Adrenal gland (tissue), 12 donors: ENCODE results near the gene TARS2. TPM values are rescaled to one million over a fixed set of nuclear protein-coding genes. Genes with fewer than 3 reads are reported as not detected.

Experiments used
- DNase-seq, 7 donors: peaks; one replicate each; pipeline ENCODE4 v3.0.0-alpha.2; 2019 to 2020
- H3K27ac ChIP-seq, 5 donors: fragments of 200-600 bp; sonication (generic) in 4 of 5; 1 replicate in 3 of 5; 2 replicates in 2 of 5; pipeline versions ENCODE4 v1.5.1 to v1.8.0; 2016 to 2020; ENCODE audit warnings: mild to moderate bottlenecking in 1 of 5
- H3K27me3 ChIP-seq: fragments of 200-600 bp; 2 replicates; pipeline ENCODE4 v1.8.0; 2021
- H3K36me3 ChIP-seq, 2 donors: fragments of 200-600 bp; replicated peaks in 1 of 2; 1 replicate in 1 of 2; 2 replicates in 1 of 2; pipeline versions ENCODE4 v1.5.1 to v1.8.0; 2018 to 2022
- H3K4me1 ChIP-seq, 2 donors: fragments of 200-600 bp; replicated peaks in 1 of 2; 1 replicate in 1 of 2; 2 replicates in 1 of 2; pipeline versions ENCODE4 v1.5.1 to v1.8.0; 2018 to 2021
- H3K4me3 ChIP-seq, 4 donors: fragments of 200-600 bp; sonication (generic) in 3 of 4; one replicate each; pipeline ENCODE4 v1.5.1; 2016 to 2018
- H3K9me3 ChIP-seq, 3 donors: fragments of 200-600 bp; sonication (generic) in 1 of 3; replicated peaks in 1 of 3; 1 replicate in 2 of 3; 2 replicates in 1 of 3; pipeline versions ENCODE4 v1.5.1 to v1.8.0; 2016 to 2021
- CTCF ChIP-seq, 6 experiments: fragments of 450-650 bp in 4 of 6; fragments of 200-600 bp in 2 of 6; sonication (generic) in 1 of 6; IDR thresholded peaks; 1 replicate in 5 of 6; 2 replicates in 1 of 6; pipeline versions ENCODE4 v1.5.1 to v1.8.0; 2016 to 2021; ENCODE audit warnings: antibody characterized with exemption in 6 of 6, mild to moderate bottlenecking in 2 of 6, moderate library complexity in 1 of 6
- POLR2A ChIP-seq, 2 donors: fragments of 450-650 bp; IDR thresholded peaks; one replicate each; pipeline ENCODE4 v1.6.1; 2017; ENCODE audit warnings: antibody characterized with exemption in 2 of 2, mild to moderate bottlenecking in 2 of 2, moderate library complexity in 1 of 2
- WGBS, 4 donors: extraction: QIAGEN DNeasy Blood & Tissue Kit in 2 of 4; methylation state at CpG; one replicate each; pipeline versions ENCODE4 v1.1.5 to v1.1.7; 2013 to 2017; 5-methylcytosine and 5-hydroxymethylcytosine counted together
- intact Hi-C, 2 donors: fragments of 100-400 bp; cut with DNase I; formaldehyde crosslinking; loops; one replicate each; pipeline versions ENCODE4 v1.14.1 to v1.15.0; 2022 to 2023
- polyA plus RNA-seq, 3 donors: library from polyadenylated mRNA; stranded (reverse); fragments of 200-250 nt in 2 of 3; fragments of 350-450 nt in 1 of 3; fragmentation: Illumina TruSeq in 1 of 3; extraction: RNeasy Lipid Tissue Mini Kit (QIAGEN cat#74804) in 1 of 3; gene quantifications; one replicate each; pipeline ENCODE4 v1.2.3, GENCODE V29; 2013 to 2014
- total RNA-seq, 9 donors: library from RNA; depleted of rRNA in 4 of 9; stranded (reverse); fragments of >200 nt in 4 of 9; fragments of 120-200 nt in 1 of 9; fragmentation: NEBNext Ultra II Directional in 1 of 9; extraction: Animal tissue kit (Norgen Biotek cat#: 25700) in 1 of 9; gene quantifications; one replicate each; pipeline versions ENCODE4 v1.1.0 to v1.2.4, GENCODE V29; 2013 to 2023
- donor health status: healthy with polysubstance abuse.
- donor health status: Bipolar disorder and iron deficiency.
- donor health status: DM: yes; HTN: yes; CAD: no.
- donor health status: DM: no; HTN: no; CAD: no.
- donor health status: DM: no; HTN: no; CAD: no.
- donor health status: DM: yes; HTN: yes; CAD: no.

Gene TARS2
- total and polyA plus RNA-seq, 12 donors, result 21.6 to 87.4 (median 28.6) TPM

GRCh38 chr1:150516616-150517015 lies 29.4 kb downstream of the TARS2 start:
- Histone ChIP-seq H3K36me3 (peaks cover 0 to 4% of the 10 kb centered on the region in 2 donors), H3K4me1 (peaks cover 13 to 16% of the 10 kb centered on the region in 2 donors), H3K27ac (peak overlapping the region in 1 of 5 donors; percentile 27), H3K4me3 (peak overlapping the region in 1 of 4 donors; percentile 45), H3K9me3 (no peaks in the 10 kb centered on the region), H3K27me3 (no peaks in the 10 kb centered on the region)
- TF ChIP-seq POLR2A (IDR thresholded peaks at IDR 0.05) (no peak), CTCF (IDR thresholded peaks at IDR 0.05) (no peak)
- 57 to 69% (median 63%) methylated on average over 4 of the region's 4 CpGs for WGBS, 4 donors
- intact Hi-C loops, result no loop called here
- DNase-seq, result no peak

GRCh38 chr1:150521196-150521968 lies 34.2 kb downstream of the TARS2 start:
- TF ChIP-seq CTCF (IDR thresholded peaks at IDR 0.05) (no peak), POLR2A (IDR thresholded peaks at IDR 0.05) (no peak)
- DNase-seq, result no peak
- Histone ChIP-seq H3K9me3 (no peaks in the 10 kb centered on the region), H3K27ac (no peak overlapping the region), H3K4me1 (peaks cover 2 to 3% of the 10 kb centered on the region in 2 donors), H3K4me3 (no peak overlapping the region), H3K36me3 (no peaks in the 10 kb centered on the region), H3K27me3 (no peaks in the 10 kb centered on the region)
- intact Hi-C loops, result no loop called here
- 44 to 55% (median 50%) methylated on average over 1 of the region's 1 CpG for WGBS, 4 donors

DNA sequence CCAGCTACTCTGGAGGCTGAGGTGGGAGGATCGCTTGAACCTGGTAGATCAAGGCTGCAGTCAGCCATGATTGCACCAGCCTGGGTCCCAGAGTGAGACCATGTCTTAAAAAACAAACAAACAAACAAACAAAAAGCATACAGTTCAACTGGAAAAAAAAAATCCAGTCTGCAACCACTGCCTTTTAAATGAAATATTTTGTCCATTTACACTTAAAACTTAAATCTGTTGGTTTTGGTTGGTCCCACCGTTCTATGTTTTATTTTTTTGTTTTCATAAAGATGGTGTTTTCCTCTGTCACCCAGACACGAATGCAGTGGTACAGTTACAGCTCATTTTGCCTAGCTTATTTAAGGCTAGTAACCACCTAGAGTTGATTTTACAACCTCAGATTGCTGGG lies 38.1 kb downstream of the TARS2 start:
- H3K36me3 ChIP-seq, result no peaks in the 10 kb centered on the region
- H3K9me3 ChIP-seq, result no peaks in the 10 kb centered on the region
- TF ChIP-seq POLR2A (IDR thresholded peaks at IDR 0.05), result no peak
- TF ChIP-seq CTCF (IDR thresholded peaks at IDR 0.05), result no peak
- no peak overlapping the region for H3K4me3 ChIP-seq
- H3K27ac ChIP-seq, result no peak overlapping the region
- WGBS, 4 donors, result 82 to 93% (median 85%) methylated on average over 3 of the region's 3 CpGs
- no peak for DNase-seq
- intact Hi-C loops, result no loop called here
- H3K4me1 ChIP-seq, result no peaks in the 10 kb centered on the region
- no peaks in the 10 kb centered on the region for H3K27me3 ChIP-seq

DNA sequence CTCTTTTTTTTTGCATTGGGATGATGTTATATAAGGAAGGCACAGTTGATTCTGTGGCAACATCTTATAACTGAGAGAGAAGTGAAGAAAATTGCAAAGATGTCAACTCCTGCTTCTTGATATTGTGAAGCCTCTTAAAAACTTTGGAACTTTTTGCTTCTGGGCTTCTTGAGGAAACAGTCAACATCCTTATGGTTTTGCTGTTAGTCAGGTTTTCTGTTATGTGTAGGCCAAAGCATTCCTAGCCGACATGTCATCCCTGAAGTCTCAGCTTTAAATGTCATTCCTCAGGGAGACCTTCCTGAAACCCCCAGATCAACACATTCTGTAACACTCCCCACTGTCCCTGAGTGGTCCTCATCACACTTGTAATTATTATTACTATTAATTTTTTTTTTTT lies 41.0 kb downstream of the TARS2 start:
- no peak for DNase-seq
- TF ChIP-seq POLR2A (IDR thresholded peaks at IDR 0.05) (no peak), CTCF (IDR thresholded peaks at IDR 0.05) (no peak)
- H3K4me3 ChIP-seq, result no peak overlapping the region
- H3K9me3 ChIP-seq, result no peaks in the 10 kb centered on the region
- H3K27ac ChIP-seq, result no peak overlapping the region
- WGBS, 4 donors, result 77 to 91% (median 89%) methylated on average over 1 of the region's 1 CpG
- H3K4me1 ChIP-seq, result peaks cover 0 to 10% of the 10 kb centered on the region in 2 donors
- H3K27me3 ChIP-seq, result no peaks in the 10 kb centered on the region
- intact Hi-C loops, result no loop called here
- H3K36me3 ChIP-seq, result no peaks in the 10 kb centered on the region
